HCT116 (cell line): ENCODE measurements around the gene FCRL1. TPM values are rescaled to one million over a fixed set of nuclear protein-coding genes. Genes with fewer than 3 reads are reported as not detected.

Source experiments
- ATAC-seq: fragments of 200-7000 bp; cut with Tn5 transposase; 2 replicates; pipeline ENCODE4 v1.9.1; 2020; ENCODE audit warnings: mild to moderate bottlenecking, moderate library complexity
- BruUV-seq: library from RNA; stranded (reverse); fragments of 400-500 nt; replicated peaks from 2 replicates; lab custom pipeline; 2021; lab: Mats Ljungman, UMichigan
- CTCF ChIA-PET: fragments of 300-600 bp; sonication (Branson Sonifier 250); formaldehyde crosslinking; loops from one replicate; lab custom pipeline; 2021; ENCODE audit warnings: antibody characterized with exemption; lab: Charles Lee
- POLR2A ChIA-PET: fragments of 300-600, 350-600 bp; sonication (Branson Sonifier 250); formaldehyde crosslinking; loops from one replicate; lab custom pipeline; 2021; ENCODE audit warnings: antibody characterized with exemption; lab: Charles Lee
- RAD21 ChIA-PET, 2 experiments: fragments of 300-600 bp; sonication (Branson Sonifier 250); formaldehyde crosslinking; loops; one replicate each; lab custom pipeline; 2023; ENCODE audit warnings: low total read pairs in 2 of 2; ENCODE audit not compliant: uncharacterized antibody in 2 of 2, unreplicated experiment in 2 of 2, low non-redundant PET in 1 of 2; lab: Charles Lee
- DNase-seq: peaks from one replicate; pipeline ENCODE4 v3.0.0-alpha.2; 2010; ENCODE audit warnings: low read depth, low spot score
- H2AFZ ChIP-seq: fragments of 200-600 bp; shearing (Covaris generic), sonication (generic); 2 replicates; pipeline ENCODE4 v1.6.1; 2017; ENCODE audit warnings: low read depth, mixed run types, mixed read lengths, antibody characterized with exemption, low read length; ENCODE audit not compliant: poor library complexity, severe bottlenecking
- H3K27ac ChIP-seq: 2 replicates; pipeline ENCODE4 v1.5.1; 2012; ENCODE audit warnings: low read depth, low read length
- H3K27me3 ChIP-seq: fragments of 200-600 bp; sonication (generic); 2 replicates; pipeline ENCODE4 v1.6.1; 2016; ENCODE audit warnings: mixed run types, low read length, mixed read lengths; ENCODE audit not compliant: insufficient read depth
- H3K36me3 ChIP-seq, 2 experiments: fragments of 200-500 bp in 1 of 2; fragments of 200-600 bp in 1 of 2; sonication (Bioruptor generic) in 1 of 2; sonication (generic) in 1 of 2; 2 replicates each; pipeline versions ENCODE4 v1.5.1 to v1.6.1; 2014 to 2016; ENCODE audit warnings: low read length in 2 of 2, inconsistent platforms in 1 of 2, mixed read lengths in 1 of 2, mixed run types in 1 of 2; ENCODE audit not compliant: insufficient read depth in 2 of 2, control insufficient read depth in 1 of 2
- H3K4me1 ChIP-seq, 2 experiments: fragments of 200-600 bp in 1 of 2; sonication (generic) in 1 of 2; 2 replicates each; pipeline versions ENCODE4 v1.5.1 to v1.6.1; 2012 to 2017; ENCODE audit warnings: low read length in 2 of 2, inconsistent platforms in 1 of 2, mild to moderate bottlenecking in 1 of 2, mixed read lengths in 1 of 2, mixed run types in 1 of 2, moderate library complexity in 1 of 2; ENCODE audit not compliant: insufficient read depth in 2 of 2, control insufficient read depth in 1 of 2
- H3K4me2 ChIP-seq: fragments of 200-600 bp; sonication (generic); 2 replicates; pipeline ENCODE4 v1.6.1; 2017; ENCODE audit warnings: mixed run types, low read length, mixed read lengths
- H3K4me3 ChIP-seq, 2 experiments: fragments of 200-600 bp in 1 of 2; sonication (generic) in 1 of 2; replicated peaks in 1 of 2; 2 replicates each; pipeline ENCODE4 v1.5.1; 2011 to 2016; ENCODE audit warnings: low read length in 2 of 2, control low read depth in 1 of 2, low read depth in 1 of 2, mild to moderate bottlenecking in 1 of 2, mixed read lengths in 1 of 2, mixed run types in 1 of 2
- H3K79me2 ChIP-seq: fragments of 200-600 bp; sonication (generic); 2 replicates; pipeline ENCODE4 v1.6.1; 2017; ENCODE audit warnings: mild to moderate bottlenecking, mixed run types, low read length, moderate library complexity, mixed read lengths; ENCODE audit not compliant: insufficient read depth
- H3K9ac ChIP-seq: fragments of 200-600 bp; sonication (generic); 2 replicates; pipeline ENCODE4 v1.6.1; 2016; ENCODE audit warnings: low read length, mixed read lengths
- H3K9me2 ChIP-seq: fragments of 200-600 bp; sonication (generic), shearing (Covaris generic); 2 replicates; pipeline ENCODE4 v1.6.1; 2017; ENCODE audit warnings: mixed run types, mild to moderate bottlenecking, moderate library complexity; ENCODE audit not compliant: insufficient read depth
- H3K9me3 ChIP-seq, 2 experiments: fragments of 200-500 bp in 1 of 2; fragments of 200-600 bp in 1 of 2; sonication (Bioruptor generic) in 1 of 2; sonication (generic) in 1 of 2; 2 replicates each; pipeline ENCODE4 v1.6.1; 2014 to 2017; ENCODE audit warnings: low read length in 2 of 2, mixed read lengths in 2 of 2, inconsistent platforms in 1 of 2, low read depth in 1 of 2, mild to moderate bottlenecking in 1 of 2, mixed run types in 1 of 2, moderate library complexity in 1 of 2; ENCODE audit not compliant: control insufficient read depth in 1 of 2, insufficient read depth in 1 of 2
- H4K20me1 ChIP-seq: fragments of 200-600 bp; sonication (generic), shearing (Covaris generic); 2 replicates; pipeline ENCODE4 v1.6.1; 2017; ENCODE audit warnings: mixed run types, mild to moderate bottlenecking, moderate library complexity; ENCODE audit not compliant: insufficient read depth
- CBX3 ChIP-seq: IDR thresholded peaks from 2 replicates; pipeline ENCODE4 v1.6.1; 2012; ENCODE audit warnings: low read depth
- CEBPB ChIP-seq: IDR thresholded peaks from 2 replicates; pipeline ENCODE4 v1.6.1; 2012; ENCODE audit warnings: low read depth
- ELF1 ChIP-seq: IDR thresholded peaks from 2 replicates; pipeline ENCODE4 v1.6.1; 2012; ENCODE audit warnings: low read depth, borderline replicate concordance
- EZH2phosphoT487 ChIP-seq: fragments of 200-600 bp; IDR thresholded peaks from 2 replicates; pipeline ENCODE4 v1.6.1; 2018; ENCODE audit warnings: antibody characterized with exemption, borderline replicate concordance
- POLR2A ChIP-seq: IDR thresholded peaks from 2 replicates; pipeline ENCODE4 v1.7.0; 2011; ENCODE audit warnings: borderline replicate concordance; ENCODE audit not compliant: insufficient read depth, insufficient read length; ENCODE audit errors: extremely low read depth
- SP1 ChIP-seq: IDR thresholded peaks from 2 replicates; pipeline ENCODE4 v1.6.1; 2012; ENCODE audit warnings: low read depth
- TCF7L2 ChIP-seq: IDR thresholded peaks from 2 replicates; pipeline ENCODE4 v1.7.0; 2011; ENCODE audit warnings: borderline replicate concordance, inconsistent platforms; ENCODE audit not compliant: insufficient read depth, insufficient read length; ENCODE audit errors: extremely low read depth
- ZBTB33 ChIP-seq: IDR thresholded peaks from 2 replicates; pipeline ENCODE4 v1.6.1; 2011; ENCODE audit warnings: mild to moderate bottlenecking, low read length, moderate library complexity; ENCODE audit not compliant: insufficient replicate concordance; ENCODE audit errors: extremely low read depth
- ZNF274 ChIP-seq: fragments of 200-500 bp; sonication (Bioruptor generic); IDR thresholded peaks from 2 replicates; pipeline ENCODE4 v1.6.1; 2014; ENCODE audit warnings: mild to moderate bottlenecking, low read depth, low read length, inconsistent platforms
- intact Hi-C: fragments of 100-400 bp; cut with micrococcal nuclease; formaldehyde crosslinking; loops from 2 replicates; pipeline ENCODE4 v1.10.0; 2022
- total RNA-seq: library from RNA; stranded (reverse); gene quantifications from one replicate; pipeline ENCODE4 v1.2.1, GENCODE V29; 2021; ENCODE audit not compliant: unreplicated experiment

The FCRL1 gene
- total RNA-seq, 1 experiment from 2014 or later: not detected

GRCh38 chr1:157776971-157777391 lies 42.9 kb downstream of the FCRL1 start, which contains the start of gene FCRL2:
TSS of gene FCRL2 (minus strand) at chr1:157777132. CDS start at chr1:157777073, 59 bp downstream.
- Histone ChIP-seq H2AFZ (no peak within 1 kb of the TSS), H3K4me1 (no peaks in the 10 kb centered on the region), H4K20me1 (no peaks in the 10 kb centered on the region), H3K4me3 (no peak within 1 kb of the TSS), H3K9me3 (no peaks in the 10 kb centered on the region), H3K9me2 (no peaks in the 10 kb centered on the region), H3K27ac (no peak within 1 kb of the TSS), H3K9ac (no peak within 1 kb of the TSS), H3K27me3 (peaks cover 16% of the 10 kb centered on the region), H3K4me2 (no peak within 1 kb of the TSS), H3K36me3 (no peaks in the 10 kb centered on the region), H3K79me2 (no peaks in the 10 kb centered on the region)
- no peak for TF ChIP-seq ELF1
- POLR2A ChIA-PET: no interaction called here
- CTCF ChIA-PET: no interaction called here
- RAD21 ChIA-PET: no interaction called here
- no TSS peak for BruUV-seq
- intact Hi-C loops: no loop called here
- ATAC-seq (no peak), DNase-seq (no peak)

GRCh38 chr1:157775101-157775870 lies 44.6 kb downstream of the FCRL1 start:
- Histone ChIP-seq H3K27ac (no peak overlapping the region), H3K27me3 (peaks cover 17% of the 10 kb centered on the region), H3K4me2 (no peak overlapping the region), H3K9me2 (no peaks in the 10 kb centered on the region), H3K36me3 (no peaks in the 10 kb centered on the region), H3K4me1 (no peaks in the 10 kb centered on the region), H2AFZ (no peak overlapping the region), H4K20me1 (no peaks in the 10 kb centered on the region), H3K9me3 (no peaks in the 10 kb centered on the region), H3K4me3 (no peak overlapping the region), H3K9ac (no peak overlapping the region), H3K79me2 (no peaks in the 10 kb centered on the region)
- RAD21 ChIA-PET: no interaction called here
- DNase-seq (no peak), ATAC-seq (no peak)
- POLR2A ChIA-PET: no interaction called here
- intact Hi-C loops: no loop called here
- no peak for TF ChIP-seq EZH2phosphoT487
- TF ChIP-seq ZNF274: no peak
- no peak for TF ChIP-seq CEBPB
- TF ChIP-seq CBX3: no peak
- no peak for TF ChIP-seq ELF1
- no peak for TF ChIP-seq POLR2A
- TF ChIP-seq TCF7L2: no peak
- no peak for TF ChIP-seq SP1
- no peak for TF ChIP-seq ZBTB33
- no TSS peak for BruUV-seq
- CTCF ChIA-PET: no interaction called here
